ENCODE measurements around the gene EPN1. TPM values are rescaled to one million over a fixed set of nuclear protein-coding genes. Genes with fewer than 3 reads are reported as not detected.

EPN1 gene
- total and polyA plus RNA-seq, 2 of the 8 experiments (the other 6 are each of a cell fraction or from before 2014, with no cell fraction given): 49.6 to 200 TPM

DNA sequence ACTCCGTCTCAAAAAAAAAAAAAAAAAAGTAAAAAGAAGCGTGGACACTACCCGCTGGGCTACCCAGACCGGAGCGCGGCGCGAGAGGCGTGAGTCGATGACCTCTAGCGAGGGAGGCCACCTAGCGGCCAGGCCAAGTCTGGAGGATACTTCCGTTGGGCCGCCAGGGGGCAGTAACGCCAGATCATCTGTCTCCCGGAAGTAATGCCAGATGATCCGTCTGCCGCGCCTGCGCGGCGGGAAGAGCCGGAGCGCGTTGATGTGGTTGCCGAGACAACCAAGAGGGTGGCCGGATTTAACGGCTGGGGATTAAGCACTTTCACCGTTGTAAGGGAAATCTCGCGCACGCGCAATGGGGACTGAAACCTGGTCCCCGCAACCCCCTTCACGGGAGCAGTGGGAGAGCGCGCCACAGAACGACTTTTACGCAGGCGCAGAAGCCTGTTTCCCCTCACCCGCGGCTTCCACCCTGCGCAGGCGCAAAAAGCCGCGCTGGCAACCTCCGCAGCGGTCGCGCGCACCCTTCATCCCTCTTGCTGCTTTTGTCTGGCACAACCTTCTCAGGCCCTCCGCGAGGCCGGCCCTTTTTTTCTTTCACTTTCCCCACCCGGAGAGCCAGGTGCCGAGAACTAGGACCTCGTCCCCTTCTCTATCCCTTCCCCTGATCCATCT, 21.2 kb upstream of the EPN1 start (continued):
- TF ChIP-seq, protein P1, sequence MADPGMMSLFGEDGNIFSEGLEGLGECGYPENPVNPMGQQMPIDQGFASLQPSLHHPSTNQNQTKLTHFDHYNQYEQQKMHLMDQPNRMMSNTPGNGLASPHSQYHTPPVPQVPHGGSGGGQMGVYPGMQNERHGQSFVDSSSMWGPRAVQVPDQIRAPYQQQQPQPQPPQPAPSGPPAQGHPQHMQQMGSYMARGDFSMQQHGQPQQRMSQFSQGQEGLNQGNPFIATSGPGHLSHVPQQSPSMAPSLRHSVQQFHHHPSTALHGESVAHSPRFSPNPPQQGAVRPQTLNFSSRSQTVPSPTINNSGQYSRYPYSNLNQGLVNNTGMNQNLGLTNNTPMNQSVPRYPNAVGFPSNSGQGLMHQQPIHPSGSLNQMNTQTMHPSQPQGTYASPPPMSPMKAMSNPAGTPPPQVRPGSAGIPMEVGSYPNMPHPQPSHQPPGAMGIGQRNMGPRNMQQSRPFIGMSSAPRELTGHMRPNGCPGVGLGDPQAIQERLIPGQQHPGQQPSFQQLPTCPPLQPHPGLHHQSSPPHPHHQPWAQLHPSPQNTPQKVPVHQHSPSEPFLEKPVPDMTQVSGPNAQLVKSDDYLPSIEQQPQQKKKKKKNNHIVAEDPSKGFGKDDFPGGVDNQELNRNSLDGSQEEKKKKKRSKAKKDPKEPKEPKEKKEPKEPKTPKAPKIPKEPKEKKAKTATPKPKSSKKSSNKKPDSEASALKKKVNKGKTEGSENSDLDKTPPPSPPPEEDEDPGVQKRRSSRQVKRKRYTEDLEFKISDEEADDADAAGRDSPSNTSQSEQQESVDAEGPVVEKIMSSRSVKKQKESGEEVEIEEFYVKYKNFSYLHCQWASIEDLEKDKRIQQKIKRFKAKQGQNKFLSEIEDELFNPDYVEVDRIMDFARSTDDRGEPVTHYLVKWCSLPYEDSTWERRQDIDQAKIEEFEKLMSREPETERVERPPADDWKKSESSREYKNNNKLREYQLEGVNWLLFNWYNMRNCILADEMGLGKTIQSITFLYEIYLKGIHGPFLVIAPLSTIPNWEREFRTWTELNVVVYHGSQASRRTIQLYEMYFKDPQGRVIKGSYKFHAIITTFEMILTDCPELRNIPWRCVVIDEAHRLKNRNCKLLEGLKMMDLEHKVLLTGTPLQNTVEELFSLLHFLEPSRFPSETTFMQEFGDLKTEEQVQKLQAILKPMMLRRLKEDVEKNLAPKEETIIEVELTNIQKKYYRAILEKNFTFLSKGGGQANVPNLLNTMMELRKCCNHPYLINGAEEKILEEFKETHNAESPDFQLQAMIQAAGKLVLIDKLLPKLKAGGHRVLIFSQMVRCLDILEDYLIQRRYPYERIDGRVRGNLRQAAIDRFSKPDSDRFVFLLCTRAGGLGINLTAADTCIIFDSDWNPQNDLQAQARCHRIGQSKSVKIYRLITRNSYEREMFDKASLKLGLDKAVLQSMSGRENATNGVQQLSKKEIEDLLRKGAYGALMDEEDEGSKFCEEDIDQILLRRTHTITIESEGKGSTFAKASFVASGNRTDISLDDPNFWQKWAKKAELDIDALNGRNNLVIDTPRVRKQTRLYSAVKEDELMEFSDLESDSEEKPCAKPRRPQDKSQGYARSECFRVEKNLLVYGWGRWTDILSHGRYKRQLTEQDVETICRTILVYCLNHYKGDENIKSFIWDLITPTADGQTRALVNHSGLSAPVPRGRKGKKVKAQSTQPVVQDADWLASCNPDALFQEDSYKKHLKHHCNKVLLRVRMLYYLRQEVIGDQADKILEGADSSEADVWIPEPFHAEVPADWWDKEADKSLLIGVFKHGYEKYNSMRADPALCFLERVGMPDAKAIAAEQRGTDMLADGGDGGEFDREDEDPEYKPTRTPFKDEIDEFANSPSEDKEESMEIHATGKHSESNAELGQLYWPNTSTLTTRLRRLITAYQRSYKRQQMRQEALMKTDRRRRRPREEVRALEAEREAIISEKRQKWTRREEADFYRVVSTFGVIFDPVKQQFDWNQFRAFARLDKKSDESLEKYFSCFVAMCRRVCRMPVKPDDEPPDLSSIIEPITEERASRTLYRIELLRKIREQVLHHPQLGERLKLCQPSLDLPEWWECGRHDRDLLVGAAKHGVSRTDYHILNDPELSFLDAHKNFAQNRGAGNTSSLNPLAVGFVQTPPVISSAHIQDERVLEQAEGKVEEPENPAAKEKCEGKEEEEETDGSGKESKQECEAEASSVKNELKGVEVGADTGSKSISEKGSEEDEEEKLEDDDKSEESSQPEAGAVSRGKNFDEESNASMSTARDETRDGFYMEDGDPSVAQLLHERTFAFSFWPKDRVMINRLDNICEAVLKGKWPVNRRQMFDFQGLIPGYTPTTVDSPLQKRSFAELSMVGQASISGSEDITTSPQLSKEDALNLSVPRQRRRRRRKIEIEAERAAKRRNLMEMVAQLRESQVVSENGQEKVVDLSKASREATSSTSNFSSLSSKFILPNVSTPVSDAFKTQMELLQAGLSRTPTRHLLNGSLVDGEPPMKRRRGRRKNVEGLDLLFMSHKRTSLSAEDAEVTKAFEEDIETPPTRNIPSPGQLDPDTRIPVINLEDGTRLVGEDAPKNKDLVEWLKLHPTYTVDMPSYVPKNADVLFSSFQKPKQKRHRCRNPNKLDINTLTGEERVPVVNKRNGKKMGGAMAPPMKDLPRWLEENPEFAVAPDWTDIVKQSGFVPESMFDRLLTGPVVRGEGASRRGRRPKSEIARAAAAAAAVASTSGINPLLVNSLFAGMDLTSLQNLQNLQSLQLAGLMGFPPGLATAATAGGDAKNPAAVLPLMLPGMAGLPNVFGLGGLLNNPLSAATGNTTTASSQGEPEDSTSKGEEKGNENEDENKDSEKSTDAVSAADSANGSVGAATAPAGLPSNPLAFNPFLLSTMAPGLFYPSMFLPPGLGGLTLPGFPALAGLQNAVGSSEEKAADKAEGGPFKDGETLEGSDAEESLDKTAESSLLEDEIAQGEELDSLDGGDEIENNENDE (IDR thresholded peaks at IDR 0.05; ENCODE audit: insufficient replicate concordance, low read length): no peak
- TF ChIP-seq ASH2L (IDR thresholded peaks at IDR 0.05; ENCODE audit: low read length) (peak; percentile 65), SP4 (IDR thresholded peaks at IDR 0.05; ENCODE audit: low read length) (peak; percentile 72; the same call in 1 of the 2 replicates), EGR1 (IDR thresholded peaks at IDR 0.05; ENCODE audit: borderline replicate concordance, low read depth, low read length) (no peak; the same call in 1 of the 2 replicates)

Data from H1 (cell line).